PC-9 (cell line): ENCODE results near the gene CD2. TPM values are rescaled to one million over a fixed set of nuclear protein-coding genes. Genes with fewer than 3 reads are reported as not detected.

ENCODE experiments used
- Bru-seq: library from RNA; stranded (reverse); fragments of 400-500 nt; gene quantifications from one replicate; lab custom pipeline; 2021; lab: Mats Ljungman, UMichigan
- BruChase-seq, 2 experiments: library from RNA; stranded (reverse); fragments of 400-500 nt; gene quantifications; one replicate each; lab custom pipeline; 2021; lab: Mats Ljungman, UMichigan
- BruUV-seq: library from RNA; stranded (reverse); fragments of 400-500 nt; replicated peaks from 2 replicates; lab custom pipeline; 2021; lab: Mats Ljungman, UMichigan
- CTCF ChIA-PET: fragments of 300-600 bp; sonication (Branson Sonifier 250); formaldehyde crosslinking; loops from one replicate; lab custom pipeline; 2022; ENCODE audit warnings: antibody characterized with exemption; lab: Charles Lee
- POLR2A ChIA-PET: fragments of 300-600 bp; sonication (Branson Sonifier 250); formaldehyde crosslinking; loops from one replicate; lab custom pipeline; 2022; ENCODE audit warnings: antibody characterized with exemption; ENCODE audit not compliant: unreplicated experiment; lab: Charles Lee
- DNase-seq, 2 experiments: peaks; one replicate each; pipeline versions ENCODE4 v3.0.0 to v3.0.0-alpha.2; 2015 to 2022; ENCODE audit warnings: mixed read lengths in 1 of 2
- H2AFZ ChIP-seq: fragments of 200-600 bp; sonication (generic); 2 replicates; pipeline ENCODE4 v1.8.1; 2017; ENCODE audit warnings: antibody characterized with exemption
- H3F3A ChIP-seq: fragments of 200-600 bp; sonication (generic); 2 replicates; pipeline ENCODE4 v1.8.1; 2017; ENCODE audit warnings: antibody characterized with exemption, mild to moderate bottlenecking, low read depth; ENCODE audit not compliant: insufficient read depth
- H3K27ac ChIP-seq: fragments of 200-600 bp; sonication (generic); 2 replicates; pipeline ENCODE4 v1.6.1; 2016; ENCODE audit warnings: mixed run types
- H3K27me3 ChIP-seq: fragments of 200-600 bp; sonication (generic); 2 replicates; pipeline ENCODE4 v1.6.1; 2016; ENCODE audit warnings: low read depth, mixed run types; ENCODE audit not compliant: insufficient read depth
- H3K36me3 ChIP-seq: fragments of 200-600 bp; sonication (generic); 2 replicates; pipeline ENCODE4 v1.6.1; 2016; ENCODE audit warnings: low read depth, mixed run types
- H3K4me1 ChIP-seq: fragments of 200-600 bp; sonication (generic); replicated peaks from 2 replicates; pipeline ENCODE4 v1.6.1; 2016; ENCODE audit warnings: mixed run types; ENCODE audit not compliant: insufficient read depth
- H3K4me2 ChIP-seq: fragments of 200-600 bp; sonication (generic); 2 replicates; pipeline ENCODE4 v1.6.1; 2017; ENCODE audit warnings: mixed run types
- H3K4me3 ChIP-seq: fragments of 200-600 bp; sonication (generic); 2 replicates; pipeline ENCODE4 v1.6.1; 2016; ENCODE audit warnings: mixed run types
- H3K79me2 ChIP-seq: fragments of 200-600 bp; sonication (generic); 2 replicates; pipeline ENCODE4 v1.6.1; 2017; ENCODE audit warnings: low read depth, mixed run types
- H3K9me2 ChIP-seq: fragments of 200-600 bp; sonication (generic); 2 replicates; pipeline ENCODE4 v1.8.1; 2017; ENCODE audit warnings: mild to moderate bottlenecking; ENCODE audit not compliant: insufficient read depth
- H3K9me3 ChIP-seq: fragments of 200-600 bp; sonication (generic); 2 replicates; pipeline ENCODE4 v1.8.1; 2016; ENCODE audit warnings: low read depth; ENCODE audit not compliant: insufficient read depth
- H4K20me1 ChIP-seq: fragments of 200-600 bp; sonication (generic); 2 replicates; pipeline ENCODE4 v1.8.1; 2017; ENCODE audit not compliant: insufficient read depth
- EZH2 ChIP-seq: fragments of 200-600 bp; sonication (generic); IDR thresholded peaks from 2 replicates; pipeline ENCODE4 v1.8.0; 2017; ENCODE audit warnings: antibody characterized with exemption, low read depth
- intact Hi-C: fragments of 100-400 bp; cut with micrococcal nuclease; formaldehyde crosslinking; loops from one replicate; pipeline ENCODE4 v1.10.0; 2022; ENCODE audit not compliant: unreplicated experiment
- long read RNA-seq: library from polyadenylated mRNA; stranded (forward); transcript quantifications from one replicate; pipeline ENCODE4 v2.0.0, GENCODE V29; 2022
- total RNA-seq: library from RNA; stranded (reverse); gene quantifications from 2 replicates; pipeline ENCODE4 v1.2.3, GENCODE V29; 2021
- TF ChIP-seq, protein P1 (sequence below): fragments of 200-600 bp; sonication (generic); conservative IDR thresholded peaks from 2 replicates; pipeline ENCODE4 v1.6.1; 2017; ENCODE audit warnings: mixed run types, antibody characterized with exemption, mild to moderate bottlenecking, moderate library complexity

Gene CD2, protein sequence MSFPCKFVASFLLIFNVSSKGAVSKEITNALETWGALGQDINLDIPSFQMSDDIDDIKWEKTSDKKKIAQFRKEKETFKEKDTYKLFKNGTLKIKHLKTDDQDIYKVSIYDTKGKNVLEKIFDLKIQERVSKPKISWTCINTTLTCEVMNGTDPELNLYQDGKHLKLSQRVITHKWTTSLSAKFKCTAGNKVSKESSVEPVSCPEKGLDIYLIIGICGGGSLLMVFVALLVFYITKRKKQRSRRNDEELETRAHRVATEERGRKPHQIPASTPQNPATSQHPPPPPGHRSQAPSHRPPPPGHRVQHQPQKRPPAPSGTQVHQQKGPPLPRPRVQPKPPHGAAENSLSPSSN
- total RNA-seq (not detected in 2 replicates), Bru-seq, nascent RNA (not detected), BruChase-seq, experiment 1, labeled RNA remaining after a 2-hour chase (not detected), BruChase-seq, experiment 2, labeled RNA remaining after a 6-hour chase (not detected)
- long read RNA-seq: 0 reads

- H3K9me3 ChIP-seq: no peaks in the 10 kb centered on the region
- H3F3A ChIP-seq: no peaks in the 10 kb centered on the region
Observed at GRCh38 chr1:116754198-116754977, at the start of gene CD2. Gene CD2, plus strand, starts transcription at chr1:116754430. Its CDS starts 63 bp downstream, at chr1:116754493.

GRCh38 chr1:116706123-116706522 lies 48.1 kb upstream of the CD2 start:
- no peaks in the 10 kb centered on the region for H3K9me2 ChIP-seq
- BruUV-seq: no TSS peak
- H3K27ac ChIP-seq: no peak overlapping the region

More at GRCh38 chr1:116754198-116754977, at the start of gene CD2:
- no TSS peak for BruUV-seq
- no peak for DNase-seq
- intact Hi-C loops: no loop called here
- no peaks in the 10 kb centered on the region for H3K36me3 ChIP-seq
- TF ChIP-seq EZH2: no peak
- TF ChIP-seq, protein P1, sequence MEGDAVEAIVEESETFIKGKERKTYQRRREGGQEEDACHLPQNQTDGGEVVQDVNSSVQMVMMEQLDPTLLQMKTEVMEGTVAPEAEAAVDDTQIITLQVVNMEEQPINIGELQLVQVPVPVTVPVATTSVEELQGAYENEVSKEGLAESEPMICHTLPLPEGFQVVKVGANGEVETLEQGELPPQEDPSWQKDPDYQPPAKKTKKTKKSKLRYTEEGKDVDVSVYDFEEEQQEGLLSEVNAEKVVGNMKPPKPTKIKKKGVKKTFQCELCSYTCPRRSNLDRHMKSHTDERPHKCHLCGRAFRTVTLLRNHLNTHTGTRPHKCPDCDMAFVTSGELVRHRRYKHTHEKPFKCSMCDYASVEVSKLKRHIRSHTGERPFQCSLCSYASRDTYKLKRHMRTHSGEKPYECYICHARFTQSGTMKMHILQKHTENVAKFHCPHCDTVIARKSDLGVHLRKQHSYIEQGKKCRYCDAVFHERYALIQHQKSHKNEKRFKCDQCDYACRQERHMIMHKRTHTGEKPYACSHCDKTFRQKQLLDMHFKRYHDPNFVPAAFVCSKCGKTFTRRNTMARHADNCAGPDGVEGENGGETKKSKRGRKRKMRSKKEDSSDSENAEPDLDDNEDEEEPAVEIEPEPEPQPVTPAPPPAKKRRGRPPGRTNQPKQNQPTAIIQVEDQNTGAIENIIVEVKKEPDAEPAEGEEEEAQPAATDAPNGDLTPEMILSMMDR: no peak
- H3K4me3 ChIP-seq: no peak within 1 kb of the TSS
- POLR2A ChIA-PET: no interaction called here
- no peaks in the 10 kb centered on the region; the same call in 1 of the 2 replicates for H3K9me2 ChIP-seq
- CTCF ChIA-PET: no interaction called here
- H3K79me2 ChIP-seq: no peaks in the 10 kb centered on the region
- H3K4me2 ChIP-seq: no peak within 1 kb of the TSS
- no peak within 1 kb of the TSS for H3K27ac ChIP-seq
- no peaks in the 10 kb centered on the region for H3K27me3 ChIP-seq
- no peaks in the 10 kb centered on the region for H3K4me1 ChIP-seq
- no peaks in the 10 kb centered on the region for H4K20me1 ChIP-seq
- H2AFZ ChIP-seq: 0 out of 2 replicates have a peak within 1 kb of the TSS, but pooled peaks have one; percentile 6

DNA sequence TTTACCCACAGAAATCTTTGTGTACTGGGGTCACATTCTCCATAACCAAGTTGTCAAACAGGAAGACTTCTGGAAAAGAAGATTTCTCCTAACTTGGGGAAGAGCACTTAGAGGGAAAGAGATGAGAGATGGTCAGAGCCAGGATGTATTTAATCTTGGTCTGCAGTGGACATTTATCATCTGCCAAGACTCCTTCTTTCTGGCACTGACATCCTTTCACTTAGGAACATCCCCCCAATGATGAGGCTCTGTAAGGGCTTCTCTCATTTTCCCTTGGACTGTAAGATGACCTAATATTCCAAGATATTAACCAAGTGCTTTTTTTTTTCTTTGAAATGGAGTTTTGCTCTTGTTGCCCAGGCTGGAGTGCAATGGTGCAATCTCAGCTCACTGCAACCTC lies 47.4 kb upstream of the CD2 start:
- Histone ChIP-seq H3F3A (peaks cover 15% of the 10 kb centered on the region), H3K9me2 (no peaks in the 10 kb centered on the region), H3K4me1 (peaks cover 36% of the 10 kb centered on the region), H3K9me3 (no peaks in the 10 kb centered on the region; the same call in 1 of the 2 replicates), H3K4me3 (no peak overlapping the region), H3K4me2 (no peak overlapping the region), H3K27me3 (no peaks in the 10 kb centered on the region), H3K27ac (no peak overlapping the region), H4K20me1 (no peaks in the 10 kb centered on the region), H3K36me3 (no peaks in the 10 kb centered on the region), H2AFZ (no peak overlapping the region), H3K79me2 (no peaks in the 10 kb centered on the region)
- BruUV-seq: no TSS peak
- DNase-seq: no peak
- TF ChIP-seq, protein P1: no peak
- no peak for TF ChIP-seq EZH2
- intact Hi-C loops: no loop called here
- POLR2A ChIA-PET: no interaction called here
- CTCF ChIA-PET: no interaction called here

More at GRCh38 chr1:116706123-116706522, 48.1 kb upstream of the CD2 start:
- intact Hi-C loops: no loop called here
- Histone ChIP-seq H4K20me1 (no peaks in the 10 kb centered on the region), H3F3A (peaks cover 15% of the 10 kb centered on the region), H2AFZ (no peak overlapping the region), H3K27me3 (no peaks in the 10 kb centered on the region), H3K4me3 (no peak overlapping the region), H3K4me2 (no peak overlapping the region), H3K9me3 (no peaks in the 10 kb centered on the region; the same call in 1 of the 2 replicates), H3K36me3 (no peaks in the 10 kb centered on the region), H3K79me2 (no peaks in the 10 kb centered on the region), H3K4me1 (peaks cover 29% of the 10 kb centered on the region)
- CTCF ChIA-PET: no interaction called here
- no peak for DNase-seq
- TF ChIP-seq EZH2: no peak
- TF ChIP-seq, protein P1: no peak
- POLR2A ChIA-PET: no interaction called here
